Kidney (tissue), 22 donors: ENCODE measurements around the gene CAPN6. TPM values are rescaled to one million over a fixed set of nuclear protein-coding genes. Genes with fewer than 3 reads are reported as not detected.

Experiments used
- DNase-seq, 5 donors: peaks; one replicate each; pipeline ENCODE4 v3.0.0-alpha.2; 2013 to 2020
- FAIRE-seq: peaks from 2 replicates; lab custom pipeline; 2012; peaks lifted over from hg19 to GRCh38; lab: Jason Lieb, UNC
- H3K27ac ChIP-seq, 2 donors: one replicate each; pipeline ENCODE4 v1.7.0; 2013; ENCODE audit warnings: low read depth in 2 of 2, low read length in 2 of 2, inconsistent platforms in 1 of 2
- H3K27me3 ChIP-seq: one replicate; pipeline ENCODE4 v1.7.1; 2013; ENCODE audit warnings: low read length, inconsistent platforms; ENCODE audit not compliant: control insufficient read depth, insufficient read depth
- H3K36me3 ChIP-seq, 3 donors: one replicate each; pipeline versions ENCODE4 v1.7.0 to v1.7.1; 2013; ENCODE audit warnings: low read length in 3 of 3, control low read depth in 1 of 3, inconsistent platforms in 1 of 3; ENCODE audit not compliant: insufficient read depth in 3 of 3, control insufficient read depth in 2 of 3
- H3K4me1 ChIP-seq, 3 donors: one replicate each; pipeline versions ENCODE4 v1.7.0 to v1.7.1; 2013; ENCODE audit warnings: low read length in 3 of 3, inconsistent platforms in 1 of 3, low read depth in 1 of 3; ENCODE audit not compliant: control insufficient read depth in 2 of 3, insufficient read depth in 2 of 3
- H3K4me3 ChIP-seq, 3 donors: one replicate each; pipeline versions ENCODE4 v1.7.0 to v1.8.1; 2013; ENCODE audit warnings: low read length in 3 of 3, control low read depth in 1 of 3, inconsistent platforms in 1 of 3
- H3K9ac ChIP-seq, 3 donors: one replicate each; pipeline versions ENCODE4 v1.7.0 to v1.7.1; 2013; ENCODE audit warnings: low read length in 3 of 3, control low read depth in 1 of 3, inconsistent platforms in 1 of 3
- H3K9me3 ChIP-seq, 3 donors: one replicate each; pipeline versions ENCODE4 v1.7.0 to v1.7.1; 2013; ENCODE audit warnings: low read length in 3 of 3, control low read depth in 1 of 3, inconsistent platforms in 1 of 3; ENCODE audit not compliant: control insufficient read depth in 2 of 3, insufficient read depth in 1 of 3
- CTCF ChIP-seq: IDR thresholded peaks from 3 replicates; pipeline ENCODE4 v1.5.1; 2012; ENCODE audit warnings: mild to moderate bottlenecking, moderate library complexity, borderline replicate concordance; ENCODE audit not compliant: insufficient read depth; ENCODE audit errors: extremely low read depth
- intact Hi-C: fragments of 100-400 bp; cut with DNase I; formaldehyde crosslinking; loops from one replicate; pipeline ENCODE4 v1.11.1; 2022
- long read RNA-seq, 10 donors: library from polyadenylated mRNA in 1 of 10; unstranded in 1 of 10; transcript quantifications; one replicate each; pipeline ENCODE4 v2.0.0 and lab custom pipeline, GENCODE V29; 2021 to 2026
- polyA plus RNA-seq: library from polyadenylated mRNA; stranded (reverse); fragments of 350-450 nt; fragmentation: Illumina TruSeq; extraction: RNeasy Lipid Tissue Mini Kit (QIAGEN cat#74804); gene quantifications from one replicate; pipeline ENCODE4 v1.2.3, GENCODE V29; 2014; ENCODE audit warnings: low read depth, low replicate concordance; ENCODE audit not compliant: insufficient read depth
- total RNA-seq: library from RNA; stranded (reverse); fragmentation: NEBNext Ultra II Directional; extraction: Animal tissue kit (Norgen Biotek cat#: 25700); gene quantifications from one replicate; pipeline ENCODE4 v1.2.1, GENCODE V29; 2021
- donor health status: control.
- donor health status: control.
- donor health status: control.
- donor health status: control.
- donor health status: control.
- donor health status: DM: yes; HTN: yes; CAD: no.
- donor health status: Normal renal cell carcinoma (clear cell type).

Gene CAPN6
- total RNA-seq = 25.0 TPM
- 5.5 TPM for polyA plus RNA-seq
- long read RNA-seq, donor 1, partial matches to known transcripts = 0 of 1 reads
- long read RNA-seq, donor 1, other reads (novel, unspliced or antisense) = 0 of 1 reads
- long read RNA-seq, donor 2, partial matches to known transcripts = 0 of 2 reads
- long read RNA-seq, donor 2, other reads (novel, unspliced or antisense) = 0 of 2 reads
- long read RNA-seq, donor 3, partial matches to known transcripts = 0 of 1 reads
- long read RNA-seq, donor 3, other reads (novel, unspliced or antisense) = 0 of 1 reads
- long read RNA-seq, donor 4, partial matches to known transcripts = 0 of 2 reads
- long read RNA-seq, donor 4, other reads (novel, unspliced or antisense) = 0 of 2 reads
- long read RNA-seq, donor 5 = 0 reads
- long read RNA-seq, donor 6, partial matches to known transcripts = 6 of 9 reads
- long read RNA-seq, donor 6, other reads (novel, unspliced or antisense) = 0 of 9 reads
- long read RNA-seq, donor 7, partial matches to known transcripts = 2 of 7 reads
- long read RNA-seq, donor 7, other reads (novel, unspliced or antisense) = 1 of 7 reads
- long read RNA-seq, donor 8 = 0 reads
- long read RNA-seq, donor 9, partial matches to known transcripts = 22 of 22 reads
- long read RNA-seq, donor 9, other reads (novel, unspliced or antisense) = 0 of 22 reads
- long read RNA-seq, donor 10 = 0 reads

- no peak for FAIRE-seq
- intact Hi-C loops = no loop called here
- peak within 1 kb of the TSS in 1 of 3 donors; percentile 11 for H3K4me3 ChIP-seq
- no peaks in the 10 kb centered on the region for H3K36me3 ChIP-seq
- no peak within 1 kb of the TSS for H3K27ac ChIP-seq
- H3K27me3 ChIP-seq = peaks cover 10% of the 10 kb centered on the region
- no peak within 1 kb of the TSS for H3K9ac ChIP-seq
- TF ChIP-seq CTCF = no peak
- peak; percentile 41 to 73 (median 69) for DNase-seq
- H3K4me1 ChIP-seq = no peaks in the 10 kb centered on the region
- H3K9me3 ChIP-seq = no peaks in the 10 kb centered on the region
Observed at GRCh38 chrX:111270339-111270738, at the start of gene CAPN6. CAPN6 (minus strand) TSS chrX:111270483; CDS start chrX:111263936, 6,547 bp downstream.

- Histone ChIP-seq H3K27ac (no peak overlapping the region), H3K9ac (no peak overlapping the region), H3K9me3 (no peaks in the 10 kb centered on the region), H3K4me3 (no peak overlapping the region), H3K4me1 (no peaks in the 10 kb centered on the region), H3K36me3 (no peaks in the 10 kb centered on the region), H3K27me3 (no peaks in the 10 kb centered on the region)
- no peak for FAIRE-seq
- TF ChIP-seq CTCF = no peak
- intact Hi-C loops = no loop called here
- no peak for DNase-seq
Observed at GRCh38 chrX:111319451-111319850, 49.2 kb upstream of the CAPN6 start.

GRCh38 chrX:111318901-111319300 lies 48.6 kb upstream of the CAPN6 start:
- Histone ChIP-seq H3K4me3 (no peak overlapping the region), H3K4me1 (no peaks in the 10 kb centered on the region), H3K36me3 (no peaks in the 10 kb centered on the region), H3K27ac (no peak overlapping the region), H3K27me3 (no peaks in the 10 kb centered on the region), H3K9ac (no peak overlapping the region), H3K9me3 (no peaks in the 10 kb centered on the region)
- no peak for TF ChIP-seq CTCF
- no peak for FAIRE-seq
- no peak for DNase-seq
- intact Hi-C loops = no loop called here
